GM12891 (cell line): ENCODE data around the gene AFF4.

Source experiments
- POLR2AphosphoS5 ChIP-seq: IDR thresholded peaks from 2 replicates; pipeline ENCODE4 v1.6.1; 2011; ENCODE audit warnings: low read depth, low read length, control low read depth
- SPI1 ChIP-seq: IDR thresholded peaks from 2 replicates; pipeline ENCODE4 v1.6.1; 2011; ENCODE audit warnings: low read depth, low read length, control low read depth

- TF ChIP-seq POLR2AphosphoS5 (no peak), SPI1 (no peak)
Observed at GRCh38 chr5:132867046-132867451, 96.4 kb downstream of the AFF4 start.
